ENCODE data around the gene POFUT2.

Gene POFUT2

GRCh38 chr21:45264146-45264911 is 23.4 kb downstream of the POFUT2 start:
- no peak for DNase-seq (ENCODE audit: low read depth in 2 of 2)

- DNase-seq (ENCODE audit: low read depth in 2 of 2): no peak
Observed at GRCh38 chr21:45263534-45263933, 24.2 kb downstream of the POFUT2 start.

GRCh38 chr21:45262616-45263015 is 25.1 kb downstream of the POFUT2 start:
- DNase-seq (ENCODE audit: low read depth in 2 of 2): no peak

- DNase-seq (ENCODE audit: low read depth in 2 of 2): no peak
Observed at GRCh38 chr21:45262041-45262581, 25.6 kb downstream of the POFUT2 start.

GRCh38 chr21:45261093-45261492 is 26.6 kb downstream of the POFUT2 start:
- DNase-seq (ENCODE audit: low read depth in 2 of 2): no peak

- no peak for DNase-seq (ENCODE audit: low read depth in 2 of 2)
Observed at GRCh38 chr21:45260191-45260825, 27.4 kb downstream of the POFUT2 start.

GRCh38 chr21:45259206-45259840 is 28.4 kb downstream of the POFUT2 start:
- no peak for DNase-seq (ENCODE audit: low read depth in 2 of 2)

GRCh38 chr21:45258466-45258865 is 29.2 kb downstream of the POFUT2 start:
- no peak for DNase-seq (ENCODE audit: low read depth in 2 of 2)

- DNase-seq (ENCODE audit: low read depth in 2 of 2): no peak
Observed at GRCh38 chr21:45257673-45258341, 29.9 kb downstream of the POFUT2 start.

- no peak for DNase-seq (ENCODE audit: low read depth in 2 of 2)
Observed at GRCh38 chr21:45256912-45257672, 30.6 kb downstream of the POFUT2 start.

- no peak for DNase-seq (ENCODE audit: low read depth in 2 of 2)
Observed at GRCh38 chr21:45256021-45256911, 31.4 kb downstream of the POFUT2 start.

GRCh38 chr21:45255381-45256020 is 32.2 kb downstream of the POFUT2 start:
- DNase-seq (ENCODE audit: low read depth in 2 of 2): no peak

- DNase-seq (ENCODE audit: low read depth in 2 of 2): no peak
Observed at GRCh38 chr21:45254460-45254930, 33.2 kb downstream of the POFUT2 start.

- no peak for DNase-seq (ENCODE audit: low read depth in 2 of 2)
Observed at GRCh38 chr21:45253633-45254459, 33.8 kb downstream of the POFUT2 start.

- no peak for DNase-seq (ENCODE audit: low read depth in 2 of 2)
Observed at GRCh38 chr21:45253180-45253579, 34.5 kb downstream of the POFUT2 start.

- DNase-seq (ENCODE audit: low read depth in 2 of 2): no peak
Observed at GRCh38 chr21:45252448-45252925, 35.2 kb downstream of the POFUT2 start.

- DNase-seq (ENCODE audit: low read depth in 2 of 2): no peak
Observed at GRCh38 chr21:45251635-45252447, 35.9 kb downstream of the POFUT2 start.

Measured in stimulated activated CD4-positive, alpha-beta T cell treated with anti-CD3 and anti-CD28 coated beads, Interleukin-15, amount 100 ng/mL, for 48 hours (primary cell).